AML-193 (cell line): ENCODE data around the gene SH3BP5.

Experiments used
- DNase-seq, 2 experiments: peaks; one replicate each; lab custom pipeline; 2025; lab: John Stamatoyannopoulos, UW

Gene SH3BP5

GRCh38 chr3:15273227-15273626, 59.2 kb downstream of the SH3BP5 start:
- DNase-seq: no peak

DNA sequence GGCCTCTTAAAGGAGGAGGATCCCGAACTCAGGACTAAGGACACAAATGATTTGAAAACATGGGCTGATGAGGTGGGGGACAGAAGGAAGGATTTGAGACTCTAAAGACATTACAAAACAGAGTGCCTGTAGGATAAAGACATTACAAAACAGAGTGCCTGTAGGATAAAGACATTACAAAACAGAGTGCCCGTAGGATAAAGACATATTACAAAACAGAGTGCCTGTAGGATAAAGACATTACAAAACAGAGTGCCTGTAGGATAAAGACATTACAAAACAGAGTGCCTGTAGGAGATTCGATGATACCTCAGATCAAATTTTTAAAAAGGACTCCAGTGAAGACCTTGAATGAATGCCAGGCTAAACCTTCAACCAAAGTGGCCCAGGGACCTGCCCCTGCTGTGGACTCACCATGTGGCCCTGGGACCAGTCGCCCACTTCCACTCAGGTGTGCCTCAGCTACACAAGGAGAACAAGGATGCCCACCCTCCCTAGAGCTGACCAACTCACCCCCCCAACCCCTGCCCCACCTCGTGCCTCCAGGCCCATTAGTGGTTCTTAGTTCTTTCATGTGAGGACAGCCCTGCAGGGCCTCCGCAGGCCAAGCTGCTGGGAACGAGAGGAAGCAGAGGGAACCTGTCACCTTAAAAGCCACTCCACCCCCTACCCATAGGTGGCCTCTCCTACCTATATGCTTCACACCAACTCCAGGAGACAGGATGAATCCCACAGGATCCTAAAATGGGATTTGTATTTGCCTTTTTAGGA, 59.8 kb downstream of the SH3BP5 start:
- DNase-seq: no peak

- DNase-seq: peak; percentile 78 to 85
Measured at GRCh38 chr3:15271785-15272381, 60.5 kb downstream of the SH3BP5 start.

DNA sequence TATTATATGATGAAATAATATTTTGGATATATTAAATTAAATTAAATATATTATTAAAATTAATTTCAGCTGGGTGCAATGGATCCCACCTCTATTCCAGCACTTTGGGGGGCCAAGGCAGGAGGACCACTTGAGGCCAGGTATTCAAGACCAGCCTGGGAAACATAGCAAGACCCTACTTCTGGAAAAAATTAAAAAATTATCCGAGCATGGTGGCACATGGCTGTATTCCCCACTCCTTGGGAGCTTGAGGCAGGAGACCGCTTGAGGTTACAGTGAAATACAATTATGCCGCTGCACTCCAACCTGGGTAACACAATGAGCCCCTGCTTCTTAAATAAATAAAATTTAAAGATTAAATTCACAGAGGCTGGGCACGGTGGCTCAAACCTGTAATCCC, 61.4 kb downstream of the SH3BP5 start:
- no peak for DNase-seq

GRCh38 chr3:15269091-15269989, 63.0 kb downstream of the SH3BP5 start:
- peak; percentile 89 to 95 for DNase-seq

DNA sequence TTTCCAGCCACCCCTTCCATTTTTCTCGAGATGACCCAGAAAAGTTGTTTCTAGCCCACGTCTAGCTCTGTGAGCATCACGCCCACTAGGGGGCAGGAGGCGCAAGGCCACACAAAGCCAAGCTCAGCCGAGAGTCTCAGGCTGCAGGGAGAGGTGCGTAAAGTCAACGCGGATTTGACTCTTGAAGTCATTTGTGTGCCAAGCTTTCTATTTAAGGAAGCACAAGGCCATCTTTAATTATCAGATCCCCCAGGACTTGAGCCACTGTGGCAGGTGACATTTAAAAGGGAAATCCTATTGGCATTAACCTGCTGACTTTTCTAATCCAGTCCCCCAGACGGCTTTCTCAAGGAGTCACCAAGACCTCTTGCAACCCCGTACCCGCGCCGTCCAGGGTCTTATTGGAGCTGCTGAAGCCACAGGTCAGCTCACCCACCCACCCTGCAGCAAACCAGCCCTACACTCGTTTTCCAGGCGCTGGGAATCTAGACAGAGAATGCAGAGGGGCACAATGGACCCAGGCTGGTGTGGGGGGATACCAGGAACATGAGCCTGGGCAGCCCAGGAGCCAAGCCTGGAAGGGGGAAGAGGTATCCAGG, 64.3 kb downstream of the SH3BP5 start:
- DNase-seq: peak; percentile 90 to 91

DNA sequence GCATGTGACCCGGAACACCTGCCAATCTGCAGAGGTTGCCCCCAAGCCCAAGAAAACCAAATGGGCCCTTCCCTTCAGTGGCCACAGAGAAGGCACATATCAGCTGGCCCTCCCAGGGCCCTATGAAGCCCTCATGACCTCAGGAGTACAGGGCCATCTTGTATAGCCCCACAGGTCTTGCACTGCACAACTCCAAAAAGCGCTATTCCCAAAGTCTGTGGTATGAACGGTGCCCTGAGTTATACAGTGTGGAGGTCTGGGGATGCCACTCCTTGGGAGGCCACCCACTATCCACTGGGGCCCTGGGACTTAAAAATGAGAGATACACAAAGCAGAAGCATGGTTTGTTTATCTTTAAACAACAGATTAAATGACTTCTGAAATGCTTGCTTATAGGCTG, 64.9 kb downstream of the SH3BP5 start:
- no peak for DNase-seq

DNA sequence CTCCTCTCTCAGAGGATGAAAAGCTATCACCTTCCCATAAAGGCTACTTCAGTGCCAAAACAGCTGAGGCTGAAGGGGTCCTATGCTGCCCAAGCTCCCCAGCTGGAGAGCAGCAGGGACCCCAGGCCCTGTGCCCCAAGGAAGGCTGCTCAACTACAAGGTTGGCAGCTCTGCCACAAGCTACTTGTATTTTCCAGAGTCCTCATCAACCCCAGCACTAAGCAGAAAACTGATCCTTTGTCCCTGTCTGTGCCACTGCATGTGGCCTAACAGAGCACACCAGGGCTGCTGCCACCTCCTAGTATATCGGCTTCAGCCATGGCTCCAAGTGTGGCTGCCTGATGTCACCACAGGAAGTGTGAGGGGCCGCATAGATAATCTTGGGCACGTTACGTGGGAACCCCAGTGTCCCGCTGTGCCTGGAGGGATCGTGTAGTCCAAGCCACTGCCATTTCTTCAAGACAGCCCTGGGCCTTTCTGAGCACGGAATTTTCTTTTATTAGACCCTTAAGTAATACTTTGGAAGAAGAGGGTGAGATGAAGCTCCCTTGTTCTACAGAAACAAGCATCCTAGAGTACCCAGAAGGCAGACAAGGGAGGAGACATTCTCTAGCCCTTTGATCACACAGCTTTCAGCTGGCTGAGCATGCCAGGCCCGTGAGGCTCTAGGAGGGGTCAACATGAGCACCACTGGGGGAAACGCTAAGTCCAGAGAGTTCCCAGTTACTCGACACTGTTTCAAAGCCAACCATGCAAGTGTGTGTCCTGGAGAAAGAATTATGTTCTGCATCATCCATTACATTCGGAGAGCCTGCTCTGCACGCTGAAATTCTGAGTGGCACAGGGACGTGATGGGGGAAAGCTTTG, 65.6 kb downstream of the SH3BP5 start:
- DNase-seq: no peak

DNA sequence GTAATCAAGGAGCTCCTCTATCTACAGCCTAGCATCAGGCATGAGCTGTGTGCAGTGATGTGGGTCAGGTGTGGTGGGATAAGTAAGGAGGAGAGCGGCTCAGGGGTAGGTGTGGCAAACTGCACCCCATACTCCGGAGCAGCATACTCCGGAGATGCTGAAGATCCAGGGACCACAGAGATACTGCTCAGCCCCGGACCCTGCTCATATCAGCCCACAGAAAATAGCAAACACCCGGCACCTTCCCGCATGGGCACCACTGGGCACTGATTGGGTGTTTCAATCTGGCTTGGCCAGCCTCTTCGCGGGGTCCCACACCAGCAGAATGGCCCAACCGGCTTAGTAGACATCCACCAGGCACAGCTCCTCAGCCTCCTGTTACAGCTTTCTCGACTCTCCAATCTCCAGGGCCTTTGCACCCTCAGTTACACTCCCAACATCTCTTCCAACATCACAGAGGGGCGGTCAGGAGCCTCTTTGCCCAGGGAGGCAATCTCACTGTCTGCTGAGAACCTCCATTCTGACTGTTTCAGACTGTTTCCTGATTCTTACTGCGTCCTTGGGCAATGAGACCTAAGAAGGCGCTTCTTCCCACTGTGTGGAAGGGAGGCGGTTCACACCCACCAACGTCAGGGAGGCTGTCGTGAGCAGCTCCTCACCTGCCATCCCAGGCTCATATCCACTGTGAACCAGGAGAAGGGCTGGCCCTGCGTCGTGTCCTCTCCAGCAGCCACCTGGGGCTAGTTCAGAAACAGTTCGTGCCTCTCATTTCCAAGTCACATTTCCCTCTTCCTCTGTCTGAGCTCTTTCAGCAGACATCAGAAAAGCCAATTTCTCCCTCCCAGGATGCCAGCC, 66.5 kb downstream of the SH3BP5 start:
- DNase-seq: no peak

- DNase-seq: no peak
Measured at GRCh38 chr3:15264486-15264885, 67.9 kb downstream of the SH3BP5 start.

- DNase-seq: no peak
Measured at GRCh38 chr3:15263926-15264325, 68.5 kb downstream of the SH3BP5 start.

DNA sequence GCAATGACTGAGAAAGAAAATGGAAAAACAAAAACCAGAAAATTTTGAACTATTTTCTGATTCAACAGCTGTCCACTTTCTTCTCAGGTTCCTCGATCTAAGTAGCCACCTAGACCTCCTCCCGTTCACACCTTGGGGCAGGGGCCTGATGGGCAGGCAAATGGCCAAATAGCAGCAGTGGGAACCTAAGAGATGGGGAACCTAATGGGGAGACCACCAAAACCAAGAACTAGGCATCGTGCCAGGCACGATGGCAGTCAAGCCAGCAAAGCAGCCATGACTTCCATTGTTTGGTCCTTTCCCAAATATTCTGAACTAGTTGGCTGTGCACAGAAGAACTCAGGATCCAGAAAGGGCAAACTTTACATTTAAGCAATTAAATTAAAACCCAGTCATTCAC, 69.3 kb downstream of the SH3BP5 start:
- DNase-seq: no peak

GRCh38 chr3:15262021-15262420, 70.4 kb downstream of the SH3BP5 start:
- DNase-seq: no peak

- DNase-seq: no peak
Measured at GRCh38 chr3:15261274-15261673, 71.1 kb downstream of the SH3BP5 start.

DNA sequence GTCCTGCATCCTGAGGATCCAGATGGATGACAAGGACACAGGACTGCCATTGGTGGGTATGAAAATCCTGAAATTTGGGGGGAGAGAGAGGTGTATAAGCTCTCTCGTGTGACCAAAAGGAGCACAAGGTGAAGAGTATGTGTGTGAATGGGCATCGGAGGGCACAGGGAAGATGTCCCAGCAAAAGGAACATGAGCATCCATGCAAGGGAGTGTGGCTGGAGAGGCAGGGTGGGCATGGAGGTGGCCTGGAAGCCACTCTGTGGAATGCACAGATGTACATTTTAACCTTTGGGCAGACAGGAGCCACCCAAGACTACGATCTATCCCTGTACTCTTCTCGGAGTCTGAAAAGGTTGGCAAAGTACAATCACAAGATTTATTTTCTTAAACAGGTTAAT, 71.9 kb downstream of the SH3BP5 start:
- no peak for DNase-seq

DNA sequence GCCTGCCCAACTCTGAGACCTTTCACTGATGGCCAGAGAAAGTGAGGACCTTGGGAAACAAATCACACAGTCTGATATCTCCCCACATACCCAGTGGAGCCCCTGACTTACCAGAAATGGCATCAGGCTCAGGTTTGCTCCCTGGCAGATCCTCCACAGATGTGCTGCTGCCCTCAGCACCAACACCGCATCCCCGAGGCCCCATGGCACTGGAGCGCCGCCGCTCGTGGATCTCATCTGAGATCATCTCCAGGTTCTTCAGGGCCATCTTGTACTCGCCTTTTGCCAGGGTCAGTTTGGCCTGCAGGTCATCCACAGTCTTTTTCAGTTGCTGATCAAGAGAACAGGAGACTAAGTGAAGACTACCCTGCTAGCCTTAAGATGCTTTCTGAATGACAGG, 73.7 kb downstream of the SH3BP5 start:
- DNase-seq: no peak

DNA sequence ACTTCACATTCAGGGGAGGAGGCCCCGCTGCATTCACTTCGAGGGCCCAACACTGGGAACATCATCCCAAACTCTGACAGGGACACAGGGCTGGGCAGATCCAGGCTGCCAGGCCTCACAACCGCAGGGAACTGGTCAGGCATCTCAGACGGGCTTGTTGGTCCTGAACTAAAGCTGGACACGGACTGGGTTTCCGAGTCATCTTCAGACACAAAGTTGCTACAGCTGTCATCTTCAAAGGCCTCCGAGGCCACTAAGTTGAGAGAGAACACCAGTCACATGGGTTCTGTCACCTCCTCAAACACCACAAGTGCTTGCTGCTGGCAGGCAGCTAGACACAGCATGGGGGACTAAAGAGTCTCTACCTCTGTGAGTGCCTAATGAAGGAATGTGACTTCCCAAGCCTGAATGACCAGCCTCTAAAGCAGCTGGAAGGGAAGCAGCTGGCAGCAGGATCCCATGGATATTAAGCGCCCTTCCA, 75.5 kb downstream of the SH3BP5 start:
- no peak for DNase-seq

DNA sequence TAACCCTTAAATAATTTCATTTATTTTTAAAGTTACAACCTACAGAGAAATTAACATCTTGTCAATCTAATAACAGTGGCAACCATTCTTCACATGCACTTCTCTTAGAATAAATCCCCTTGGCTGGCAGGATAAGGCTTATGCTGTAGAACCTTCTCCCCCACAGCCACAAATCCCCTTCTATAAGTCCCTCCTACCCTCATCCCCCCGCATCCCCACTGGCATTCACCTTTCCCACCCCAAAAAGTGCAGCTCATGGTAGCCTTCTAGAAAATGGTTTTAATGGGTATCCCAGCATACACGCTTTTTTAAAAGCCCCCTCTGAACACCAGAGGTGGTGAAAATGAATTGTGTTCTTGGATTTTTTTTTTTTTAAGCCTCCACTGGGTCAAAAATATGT, 77.2 kb downstream of the SH3BP5 start:
- no peak for DNase-seq

GRCh38 chr3:15253023-15253697, 79.2 kb downstream of the SH3BP5 start:
- DNase-seq: no peak

GRCh38 chr3:15246186-15246585, 86.2 kb downstream of the SH3BP5 start:
- no peak for DNase-seq
